SK-N-MC (cell line): Measurements from ENCODE around the gene PTPRM.

Experiments
- EZH2 ChIP-seq: fragments of 200-600 bp; sonication (generic); IDR thresholded peaks from one replicate; pipeline ENCODE4 v1.6.1; 2017; ENCODE audit warnings: antibody characterized with exemption
- FOXP2 ChIP-seq: optimal IDR thresholded peaks from 2 replicates; pipeline ENCODE3; 2011; ENCODE audit warnings: mild to moderate bottlenecking, moderate library complexity; ENCODE audit not compliant: insufficient read depth; ENCODE audit errors: extremely low read length, control extremely low read depth
- POLR2AphosphoS5 ChIP-seq: IDR thresholded peaks from 2 replicates; pipeline ENCODE4 v1.6.1; 2012; ENCODE audit warnings: mild to moderate bottlenecking, low read depth, low read length, borderline replicate concordance

DNA sequence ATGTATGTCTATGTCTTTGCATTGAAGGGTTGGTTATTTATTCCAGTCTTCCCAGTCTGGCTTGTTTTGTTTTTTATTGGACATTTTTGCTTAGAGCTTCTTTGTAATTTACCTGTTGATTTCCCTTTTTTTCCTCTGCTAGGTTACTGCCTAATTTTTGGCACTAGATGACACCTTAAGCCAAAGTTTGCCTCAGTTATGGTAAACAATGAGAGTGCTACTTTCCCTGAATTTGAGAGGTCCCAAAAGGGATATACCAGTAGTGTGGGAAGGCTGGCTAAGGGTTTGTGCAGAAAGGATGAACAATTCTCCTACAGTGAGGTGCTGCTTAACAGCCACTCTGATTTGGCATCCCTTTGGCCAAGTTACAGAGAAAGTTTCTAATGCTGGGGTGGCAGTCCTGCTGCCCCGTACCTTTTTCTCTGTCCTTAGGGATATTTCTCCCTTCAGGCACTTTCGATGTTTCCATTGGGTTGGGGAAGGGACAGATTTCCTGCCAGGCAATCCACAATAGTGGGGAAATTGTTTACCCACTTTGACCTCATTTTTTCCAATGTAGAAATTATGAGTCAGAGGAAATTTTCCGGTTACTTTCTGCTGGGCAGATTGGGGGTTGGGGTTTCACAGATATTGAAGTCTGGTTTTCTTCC lies 354.9 kb downstream of the PTPRM start:
- TF ChIP-seq EZH2 (no peak), POLR2AphosphoS5 (no peak), FOXP2 (no peak)
